ENCODE results near the gene TRIM4. TPM values are rescaled to one million over a fixed set of nuclear protein-coding genes. Genes with fewer than 3 reads are reported as not detected.
"Not testable (repeated sequence)": the region's sequence is repeated elsewhere in the genome, so short reads cannot be mapped to it uniquely, and the experiment has no call there.

The TRIM4 gene
- total RNA-seq, 2 experiments from 2014 or later: 23.9 to 25.7 TPM

GRCh38 chr7:99943641-99944496 is 24.5 kb upstream of the TRIM4 start:
- ChIA-PET CTCF (interaction anchor here (0.6 to 1.9 kb wide), 8 partner anchors 24 to 292 kb away, joined by 3 to 8 read pairs (median 4); no protein-coding TSS in a partner anchor), POLR2A (interaction anchor here (0.9 kb wide), 1 partner anchor 24 kb away, joined by 3 read pairs; the partner anchor contains the start of gene TRIM4)
- peaks cover 5% of the 10 kb centered on the region for H3K4me1 Mint-ChIP-seq
- no peak for DNase-seq
- H3K4me3 Mint-ChIP-seq: no peak overlapping the region
- peaks cover 8% of the 10 kb centered on the region for H3K27me3 Mint-ChIP-seq
- H3K36me3 Mint-ChIP-seq (ENCODE audit: low read depth): no peaks in the 10 kb centered on the region
- intact Hi-C loops (cut with DNase I, micrococcal nuclease): no loop called here
- H3K9me3 Mint-ChIP-seq (ENCODE audit: low read depth): no peaks in the 10 kb centered on the region
- no peak for ATAC-seq
- no peak overlapping the region for H3K27ac Mint-ChIP-seq

- no peaks in the 10 kb centered on the region for H3K36me3 Mint-ChIP-seq (ENCODE audit: low read depth)
- no peak overlapping the region for H3K27ac Mint-ChIP-seq
- POLR2A ChIA-PET: no interaction called here
Observed at GRCh38 chr7:99938296-99938695, 19.0 kb upstream of the TRIM4 start.

GRCh38 chr7:99935009-99935408 is 15.7 kb upstream of the TRIM4 start:
- H3K27ac Mint-ChIP-seq; H3K36me3 Mint-ChIP-seq (ENCODE audit: low read depth); intact Hi-C loops (cut with DNase I, micrococcal nuclease); H3K27me3 Mint-ChIP-seq; H3K4me3 Mint-ChIP-seq; H3K9me3 Mint-ChIP-seq (ENCODE audit: low read depth): not testable (repeated sequence)
- peaks cover 17% of the 10 kb centered on the region for H3K4me1 Mint-ChIP-seq
- POLR2A ChIA-PET: interaction anchor here (1.0 kb wide), 1 partner anchor 17 kb away, joined by 3 read pairs; no protein-coding TSS in a partner anchor
- CTCF ChIA-PET: interaction anchor here (1.0 kb wide), 1 partner anchor 12 kb away, joined by 3 read pairs; no protein-coding TSS in a partner anchor
- peak; percentile 47 for ATAC-seq
- DNase-seq: peak; percentile 44

More at GRCh38 chr7:99938296-99938695, 19.0 kb upstream of the TRIM4 start:
- no peak for ATAC-seq
- DNase-seq: no peak
- intact Hi-C loops (cut with DNase I, micrococcal nuclease): no loop called here
- Mint-ChIP-seq H3K9me3 (ENCODE audit: low read depth) (peaks cover 7% of the 10 kb centered on the region), H3K27me3 (peaks cover 11% of the 10 kb centered on the region), H3K4me1 (peaks cover 10% of the 10 kb centered on the region), H3K4me3 (no peak overlapping the region)
- CTCF ChIA-PET: interaction anchor here (0.7 to 1.9 kb wide), 5 partner anchors 10 to 43 kb away, joined by 3 to 9 read pairs (median 3); partner anchors contain the start of gene TRIM4

- intact Hi-C loops (cut with DNase I, micrococcal nuclease): no loop called here
- H3K36me3 Mint-ChIP-seq (ENCODE audit: low read depth): no peaks in the 10 kb centered on the region
Observed at GRCh38 chr7:99930376-99930775, 11.0 kb upstream of the TRIM4 start.

GRCh38 chr7:99929730-99930053 is 10.4 kb upstream of the TRIM4 start:
- peaks cover 10% of the 10 kb centered on the region for H3K27me3 Mint-ChIP-seq
- H3K9me3 Mint-ChIP-seq (ENCODE audit: low read depth): no peaks in the 10 kb centered on the region
- ChIA-PET CTCF (interaction anchor here (0.9 to 4.4 kb wide), 8 partner anchors 11 to 372 kb away, joined by 3 to 38 read pairs (median 4); partner anchors contain the start of genes TRIM4 and ZKSCAN1), POLR2A (interaction anchor here (2.1 kb wide), 1 partner anchor 10 kb away, joined by 8 read pairs; no protein-coding TSS in a partner anchor)
- H3K4me3 Mint-ChIP-seq: peak overlapping the region; percentile 64
- ATAC-seq (peak; percentile 12), DNase-seq (no peak)
- peaks cover 26% of the 10 kb centered on the region for H3K4me1 Mint-ChIP-seq
- intact Hi-C loops (cut with DNase I, micrococcal nuclease): no loop called here
- H3K27ac Mint-ChIP-seq: peak overlapping the region; percentile 28
- H3K36me3 Mint-ChIP-seq (ENCODE audit: low read depth): no peaks in the 10 kb centered on the region

More at GRCh38 chr7:99930376-99930775, 11.0 kb upstream of the TRIM4 start:
- ChIA-PET POLR2A (no interaction called here), CTCF (interaction anchor here (0.9 to 4.4 kb wide), 3 partner anchors 11 to 62 kb away, joined by 4 to 38 read pairs (median 11); partner anchors contain the start of gene TRIM4)
- ATAC-seq (no peak), DNase-seq (no peak)
- H3K27ac Mint-ChIP-seq: peak overlapping the region; percentile 43
- H3K4me1 Mint-ChIP-seq: peaks cover 32% of the 10 kb centered on the region
- peaks cover 10% of the 10 kb centered on the region for H3K27me3 Mint-ChIP-seq
- no peaks in the 10 kb centered on the region for H3K9me3 Mint-ChIP-seq (ENCODE audit: low read depth)
- H3K4me3 Mint-ChIP-seq: no peak overlapping the region

- Mint-ChIP-seq H3K4me1 (peaks cover 25% of the 10 kb centered on the region), H3K36me3 (ENCODE audit: low read depth) (no peaks in the 10 kb centered on the region), H3K27me3 (peaks cover 10% of the 10 kb centered on the region), H3K9me3 (ENCODE audit: low read depth) (no peaks in the 10 kb centered on the region), H3K4me3 (peak within 1 kb of the TSS; percentile 64), H3K27ac (peak within 1 kb of the TSS; percentile 43)
- DNase-seq (peak; percentile 70), ATAC-seq (peak; percentile 95)
- CTCF ChIA-PET: interaction anchor here (0.9 to 4.4 kb wide), 8 partner anchors 10 to 372 kb away, joined by 3 to 38 read pairs (median 4); partner anchors contain the start of genes TRIM4 and ZKSCAN1
- intact Hi-C loops (cut with DNase I, micrococcal nuclease): no loop called here
- POLR2A ChIA-PET: interaction anchor here (2.1 kb wide), 1 partner anchor 9 kb away, joined by 8 read pairs; no protein-coding TSS in a partner anchor
Observed at GRCh38 chr7:99928994-99929729, 9.8 kb upstream of the TRIM4 start, which contains the start of gene GJC3. Gene GJC3, minus strand, starts transcription at chr7:99929620. Its CDS starts 0 bp downstream, at chr7:99929620.

- ATAC-seq (no peak), DNase-seq (no peak)
- intact Hi-C loops (cut with DNase I, micrococcal nuclease): no loop called here
- ChIA-PET POLR2A (interaction anchor here (2.1 kb wide), 1 partner anchor 8 kb away, joined by 8 read pairs; no protein-coding TSS in a partner anchor), CTCF (interaction anchor here (0.9 to 4.4 kb wide), 3 partner anchors 9 to 94 kb away, joined by 3 to 38 read pairs (median 11); partner anchors contain the start of gene TRIM4)
- Mint-ChIP-seq H3K27ac (no peak overlapping the region), H3K36me3 (ENCODE audit: low read depth) (no peaks in the 10 kb centered on the region), H3K4me1 (peaks cover 25% of the 10 kb centered on the region), H3K4me3 (no peak overlapping the region), H3K27me3 (peaks cover 10% of the 10 kb centered on the region), H3K9me3 (ENCODE audit: low read depth) (no peaks in the 10 kb centered on the region)
Observed at GRCh38 chr7:99928188-99928587, 8.9 kb upstream of the TRIM4 start.

- intact Hi-C loops (cut with DNase I, micrococcal nuclease): no loop called here
- Mint-ChIP-seq H3K27ac (no peak overlapping the region), H3K9me3 (ENCODE audit: low read depth) (no peaks in the 10 kb centered on the region), H3K27me3 (peaks cover 10% of the 10 kb centered on the region), H3K4me3 (no peak overlapping the region), H3K36me3 (ENCODE audit: low read depth) (no peaks in the 10 kb centered on the region), H3K4me1 (peaks cover 25% of the 10 kb centered on the region)
- no peak for DNase-seq
- ChIA-PET CTCF (interaction anchor here (0.8 to 4.4 kb wide), 3 partner anchors 8 to 94 kb away, joined by 3 to 38 read pairs (median 4); partner anchors contain the start of gene TRIM4), POLR2A (interaction anchor here (0.7 kb wide), 1 partner anchor 369 kb away, joined by 4 read pairs; no protein-coding TSS in a partner anchor)
- ATAC-seq: no peak
Observed at GRCh38 chr7:99927536-99927935, 8.2 kb upstream of the TRIM4 start.

GRCh38 chr7:99926321-99926720 is 7.0 kb upstream of the TRIM4 start:
- ATAC-seq (no peak), DNase-seq (no peak)
- H3K9me3 Mint-ChIP-seq (ENCODE audit: low read depth): no peaks in the 10 kb centered on the region
- H3K27me3 Mint-ChIP-seq: peaks cover 10% of the 10 kb centered on the region
- H3K4me3 Mint-ChIP-seq: no peak overlapping the region
- ChIA-PET CTCF (no interaction called here), POLR2A (no interaction called here)
- peaks cover 8% of the 10 kb centered on the region for H3K36me3 Mint-ChIP-seq (ENCODE audit: low read depth)
- peaks cover 25% of the 10 kb centered on the region for H3K4me1 Mint-ChIP-seq
- H3K27ac Mint-ChIP-seq: no peak overlapping the region
- intact Hi-C loops (cut with DNase I, micrococcal nuclease): no loop called here

- ATAC-seq: no peak
- intact Hi-C loops (cut with DNase I, micrococcal nuclease): no loop called here
- ChIA-PET CTCF (interaction anchor here (1.0 to 1.5 kb wide), 2 partner anchors 8 to 10 kb away, joined by 3 to 5 read pairs; no protein-coding TSS in a partner anchor), POLR2A (interaction anchor here (0.6 kb wide), 1 partner anchor 421 kb away, joined by 3 read pairs; no protein-coding TSS in a partner anchor)
- H3K4me3 Mint-ChIP-seq: no peak overlapping the region
- H3K4me1 Mint-ChIP-seq: peaks cover 5% of the 10 kb centered on the region
- no peaks in the 10 kb centered on the region for H3K9me3 Mint-ChIP-seq (ENCODE audit: low read depth)
- no peak for DNase-seq
- no peak overlapping the region for H3K27ac Mint-ChIP-seq
- H3K27me3 Mint-ChIP-seq: peaks cover 10% of the 10 kb centered on the region
- H3K36me3 Mint-ChIP-seq (ENCODE audit: low read depth): peaks cover 15% of the 10 kb centered on the region
Observed at GRCh38 chr7:99923200-99923599, 3.9 kb upstream of the TRIM4 start.

All from activated CD4-positive, alpha-beta T cell treated with anti-CD3 and anti-CD28 coated beads for 36 hours (primary cell).